HepG2 (cell line): ENCODE data around the gene OTOGL. TPM values are rescaled to one million over a fixed set of nuclear protein-coding genes. Genes with fewer than 3 reads are reported as not detected.

ENCODE experiments used
- ATAC-seq: fragments of 200-7000 bp; cut with Tn5 transposase; 3 replicates; pipeline ENCODE4 v1.9.1; 2020; ENCODE audit warnings: mild to moderate bottlenecking, moderate library complexity
- BruUV-seq: library from RNA; stranded (reverse); fragments of 400-500 nt; replicated peaks from 2 replicates; lab custom pipeline; 2021; lab: Mats Ljungman, UMichigan
- CTCF ChIA-PET: fragments of 300-600 bp; formaldehyde crosslinking; extraction: SDS; loops from one replicate; lab custom pipeline; 2021; ENCODE audit warnings: low total read pairs, inconsistent platforms, low intra/inter-chr PET ratio; lab: Yijun Ruan, JAX
- POLR2A ChIA-PET: fragments of 350-600 bp; sonication (Branson Sonifier 250); formaldehyde crosslinking; loops from one replicate; lab custom pipeline; 2020; ENCODE audit warnings: antibody characterized with exemption, inconsistent platforms; lab: Yijun Ruan, JAX
- DNase-seq: peaks from one replicate; pipeline ENCODE4 v3.0.0-alpha.2; 2015; ENCODE audit warnings: low spot score
- FAIRE-seq: peaks from 3 replicates; lab custom pipeline; 2011; peaks lifted over from hg19 to GRCh38; lab: Jason Lieb, UNC
- H2AFZ ChIP-seq: one replicate; pipeline ENCODE4 v1.6.1; 2011; ENCODE audit warnings: low read length, inconsistent platforms
- H3K27ac ChIP-seq: fragments of 300-600 bp; 3 replicates; pipeline ENCODE4 v1.8.0; 2011; ENCODE audit warnings: mixed run types, mild to moderate bottlenecking, mixed read lengths, low read length, inconsistent platforms; ENCODE audit not compliant: insufficient read depth; ENCODE audit errors: extremely low read length
- H3K27me3 ChIP-seq, 2 experiments: fragments of 200-600 bp in 1 of 2; 2 replicates in 1 of 2; 3 replicates in 1 of 2; pipeline versions ENCODE4 v1.6.0 to v1.8.0; 2011; ENCODE audit warnings: low read length in 2 of 2, mild to moderate bottlenecking in 2 of 2, moderate library complexity in 2 of 2, inconsistent platforms in 1 of 2; ENCODE audit not compliant: insufficient read depth in 2 of 2, control insufficient read depth in 1 of 2
- H3K36me3 ChIP-seq, 2 experiments: fragments of 200-600 bp in 1 of 2; replicated peaks in 1 of 2; 2 replicates in 1 of 2; 3 replicates in 1 of 2; pipeline versions ENCODE4 v1.5.1 to v1.8.0; 2011; ENCODE audit warnings: low read length in 2 of 2, inconsistent platforms in 1 of 2; ENCODE audit not compliant: insufficient read depth in 2 of 2, control insufficient read depth in 1 of 2
- H3K4me1 ChIP-seq: 2 replicates; pipeline ENCODE4 v1.5.1; 2012; ENCODE audit warnings: low read length, inconsistent platforms; ENCODE audit not compliant: insufficient read depth
- H3K4me2 ChIP-seq: 2 replicates; pipeline ENCODE4 v1.6.0; 2011; ENCODE audit warnings: low read depth, low read length, inconsistent platforms
- H3K4me3 ChIP-seq, 3 experiments: fragments of 200-600 bp in 1 of 3; sonication (generic), shearing (Covaris generic) in 1 of 3; replicated peaks in 1 of 3; 2 replicates each; pipeline ENCODE4 v1.5.1; 2011 to 2016; ENCODE audit warnings: low read length in 3 of 3, inconsistent platforms in 2 of 3, low read depth in 2 of 3, mild to moderate bottlenecking in 2 of 3, control low read depth in 1 of 3, mixed read lengths in 1 of 3; ENCODE audit not compliant: insufficient read depth in 1 of 3
- H3K79me2 ChIP-seq: one replicate; pipeline ENCODE4 v1.6.1; 2011; ENCODE audit warnings: low read length, inconsistent platforms; ENCODE audit not compliant: insufficient read depth
- H3K9ac ChIP-seq: 2 replicates; pipeline ENCODE4 v1.6.0; 2011; ENCODE audit warnings: mild to moderate bottlenecking, low read depth, low read length, inconsistent platforms; ENCODE audit not compliant: insufficient read depth
- H3K9me3 ChIP-seq: 2 replicates; pipeline ENCODE4 v1.5.1; 2012; ENCODE audit warnings: mild to moderate bottlenecking, low read length
- H4K20me1 ChIP-seq: 2 replicates; pipeline ENCODE4 v1.6.0; 2011; ENCODE audit warnings: inconsistent platforms, mild to moderate bottlenecking, low read length, moderate library complexity; ENCODE audit not compliant: insufficient read depth
- CREM ChIP-seq, 2 experiments: sonication (generic) in 1 of 2; formaldehyde crosslinking in 1 of 2; IDR thresholded peaks; 2 replicates each; pipeline versions ENCODE4 v1.4.0 to v1.6.1; 2016 to 2020; ENCODE audit warnings: antibody characterized with exemption in 1 of 2, mild to moderate bottlenecking in 1 of 2, missing genetic modification reagents in 1 of 2
- ETV5 ChIP-seq: IDR thresholded peaks from 2 replicates; pipeline ENCODE4 v1.6.1; 2018; ENCODE audit warnings: missing biosample characterization, missing genetic modification reagents, inconsistent platforms, borderline replicate concordance
- GZF1 ChIP-seq: sonication (generic); formaldehyde crosslinking; IDR thresholded peaks from 2 replicates; pipeline ENCODE4 v1.5.1; 2020; ENCODE audit warnings: mild to moderate bottlenecking, missing genetic modification reagents
- HMGA1 ChIP-seq: sonication (generic); formaldehyde crosslinking; conservative IDR thresholded peaks from 2 replicates; pipeline ENCODE4 v1.4.0; 2020; ENCODE audit warnings: missing genetic modification reagents
- JUND ChIP-seq: sonication (generic); formaldehyde crosslinking; IDR thresholded peaks from 2 replicates; pipeline ENCODE4 v1.8.0; 2022; ENCODE audit warnings: mild to moderate bottlenecking, missing genetic modification reagents
- PITX1 ChIP-seq: sonication (generic); formaldehyde crosslinking; IDR thresholded peaks from 2 replicates; pipeline ENCODE4 v1.5.1; 2020; ENCODE audit warnings: mild to moderate bottlenecking, missing genetic modification reagents
- SNAPC2 ChIP-seq: sonication (generic); formaldehyde crosslinking; IDR thresholded peaks from 2 replicates; pipeline ENCODE4 v1.8.1; 2022; ENCODE audit warnings: mild to moderate bottlenecking, missing genetic modification reagents
- XRCC5 ChIP-seq: fragments of 200-400 bp; formaldehyde crosslinking; optimal IDR thresholded peaks from 2 replicates; pipeline ENCODE3; 2017; ENCODE audit warnings: mild to moderate bottlenecking, low read length
- YEATS2 ChIP-seq: sonication (generic); formaldehyde crosslinking; IDR thresholded peaks from 2 replicates; pipeline ENCODE4 v1.4.0; 2020; ENCODE audit warnings: missing genetic modification reagents, borderline replicate concordance
- ZNF230 ChIP-seq: sonication (generic); formaldehyde crosslinking; IDR thresholded peaks from 2 replicates; pipeline ENCODE4 v1.4.0; 2020; ENCODE audit warnings: mild to moderate bottlenecking, missing genetic modification reagents
- ZNF251 ChIP-seq: sonication (generic); formaldehyde crosslinking; IDR thresholded peaks from 2 replicates; pipeline ENCODE4 v1.9.0; 2021; ENCODE audit warnings: mild to moderate bottlenecking, missing genetic modification reagents
- ZNF335 ChIP-seq: sonication (generic); formaldehyde crosslinking; IDR thresholded peaks from 2 replicates; pipeline ENCODE4 v1.4.0; 2020; ENCODE audit warnings: missing genetic modification reagents
- WGBS: methylation state at CpG from one replicate; pipeline ENCODE4 v1.1.6; 2017; ENCODE audit warnings: low lambda C conversion rate; 5-methylcytosine and 5-hydroxymethylcytosine counted together
- in situ Hi-C: cut with HindIII; loops from 2 replicates; pipeline ENCODE4 v1.10.0; 2017; ENCODE audit warnings: low pct_unique_long_range_greater_than_20kb; ENCODE audit not compliant: extremely low pct_ligation_motif_present
- intact Hi-C: fragments of 100-400 bp; cut with micrococcal nuclease; formaldehyde crosslinking; loops from one replicate; pipeline ENCODE4 v1.10.0; 2022; ENCODE audit not compliant: unreplicated experiment
- polyA plus RNA-seq, 8 experiments: library from polyadenylated mRNA; depleted of rRNA in 3 of 8; stranded (reverse) in 7 of 8; unstranded in 1 of 8; fragments of >200 nt; fragmentation: Illumina TruSeq in 4 of 8; extraction: Trizol in 4 of 8; gene quantifications; 2 replicates each; pipeline versions ENCODE4 v1.2.1 to v1.2.3, GENCODE V29; 2011 to 2016; ENCODE audit warnings: low read depth in 4 of 8, missing spikeins in 1 of 8, mixed read lengths in 1 of 8; ENCODE audit not compliant: insufficient read depth in 1 of 8
- total RNA-seq, 5 experiments: library from RNA; depleted of rRNA; stranded (reverse); fragments of >200 nt; fragmentation: Illumina TruSeq; extraction: Trizol; gene quantifications; 2 replicates each; pipeline ENCODE4 v1.2.3, GENCODE V29; 2016; ENCODE audit warnings: low read depth in 1 of 5
- TF ChIP-seq, protein P1 (sequence below): sonication (generic); formaldehyde crosslinking; IDR thresholded peaks from 2 replicates; pipeline ENCODE4 v1.5.0; 2020; ENCODE audit warnings: mild to moderate bottlenecking, missing genetic modification reagents, borderline replicate concordance
- TF ChIP-seq, protein P2 (sequence below): sonication (generic); formaldehyde crosslinking; IDR thresholded peaks from 2 replicates; pipeline ENCODE4 v1.5.1; 2020; ENCODE audit warnings: mild to moderate bottlenecking, moderate library complexity, missing genetic modification reagents

OTOGL gene
- total and polyA plus RNA-seq, 2 of the 13 experiments (the other 11 are each of a cell fraction or from before 2014, with no cell fraction given), result not detected

DNA sequence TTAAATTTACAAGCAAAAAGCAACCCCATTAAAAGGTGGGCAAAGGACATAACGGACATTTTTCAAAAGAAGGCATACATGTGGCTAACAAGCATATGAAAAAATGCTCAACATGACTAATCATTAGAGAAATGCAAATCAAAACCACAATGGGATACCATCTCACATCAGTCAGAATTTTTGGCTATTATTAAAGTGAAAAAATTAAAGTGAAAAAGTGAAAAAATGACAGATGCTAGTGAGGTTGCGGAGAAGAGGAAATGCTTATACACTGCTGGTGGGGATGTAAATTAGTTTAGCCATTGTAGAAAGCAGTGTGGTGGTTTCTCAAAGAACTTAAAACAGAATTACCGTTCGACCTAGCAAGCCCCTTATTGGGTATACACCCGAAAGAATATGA is 7.9 kb downstream of the OTOGL start:
- in situ Hi-C loops, result no loop called here
- CTCF ChIA-PET, result no interaction called here
- no peak overlapping the region for H2AFZ ChIP-seq
- no peaks in the 10 kb centered on the region for H3K4me1 ChIP-seq
- H3K9me3 ChIP-seq, result no peaks in the 10 kb centered on the region
- no peak for DNase-seq
- TF ChIP-seq YEATS2 (CRISPR knock-in tag) (no peak), ZNF251 (CRISPR knock-in tag) (no peak), JUND (no peak), ZNF230 (CRISPR knock-in tag) (no peak), ETV5 (CRISPR knock-in tag) (no peak), CREM (IDR thresholded peaks at IDR 0.05) (no peak), CREM (CRISPR knock-in tag; IDR thresholded peaks at IDR 0.05) (no peak), PITX1 (CRISPR knock-in tag) (no peak), XRCC5 (no peak), GZF1 (CRISPR knock-in tag) (no peak), ZNF335 (CRISPR knock-in tag) (no peak), SNAPC2 (CRISPR knock-in tag) (no peak), HMGA1 (CRISPR knock-in tag) (no peak)
- TF ChIP-seq, protein P1, sequence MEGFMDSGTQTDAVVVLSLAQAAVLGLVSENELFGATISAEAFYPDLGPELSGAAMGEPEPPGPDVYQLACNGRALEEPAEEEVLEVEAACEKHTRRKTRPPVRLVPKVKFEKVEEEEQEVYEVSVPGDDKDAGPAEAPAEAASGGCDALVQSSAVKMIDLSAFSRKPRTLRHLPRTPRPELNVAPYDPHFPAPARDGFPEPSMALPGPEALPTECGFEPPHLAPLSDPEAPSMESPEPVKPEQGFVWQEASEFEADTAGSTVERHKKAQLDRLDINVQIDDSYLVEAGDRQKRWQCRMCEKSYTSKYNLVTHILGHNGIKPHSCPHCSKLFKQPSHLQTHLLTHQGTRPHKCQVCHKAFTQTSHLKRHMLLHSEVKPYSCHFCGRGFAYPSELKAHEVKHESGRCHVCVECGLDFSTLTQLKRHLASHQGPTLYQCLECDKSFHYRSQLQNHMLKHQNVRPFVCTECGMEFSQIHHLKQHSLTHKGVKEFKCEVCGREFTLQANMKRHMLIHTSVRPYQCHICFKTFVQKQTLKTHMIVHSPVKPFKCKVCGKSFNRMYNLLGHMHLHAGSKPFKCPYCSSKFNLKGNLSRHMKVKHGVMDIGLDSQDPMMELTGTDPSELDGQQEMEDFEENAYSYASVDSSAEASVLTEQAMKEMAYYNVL, result no peak
- TF ChIP-seq, protein P2, sequence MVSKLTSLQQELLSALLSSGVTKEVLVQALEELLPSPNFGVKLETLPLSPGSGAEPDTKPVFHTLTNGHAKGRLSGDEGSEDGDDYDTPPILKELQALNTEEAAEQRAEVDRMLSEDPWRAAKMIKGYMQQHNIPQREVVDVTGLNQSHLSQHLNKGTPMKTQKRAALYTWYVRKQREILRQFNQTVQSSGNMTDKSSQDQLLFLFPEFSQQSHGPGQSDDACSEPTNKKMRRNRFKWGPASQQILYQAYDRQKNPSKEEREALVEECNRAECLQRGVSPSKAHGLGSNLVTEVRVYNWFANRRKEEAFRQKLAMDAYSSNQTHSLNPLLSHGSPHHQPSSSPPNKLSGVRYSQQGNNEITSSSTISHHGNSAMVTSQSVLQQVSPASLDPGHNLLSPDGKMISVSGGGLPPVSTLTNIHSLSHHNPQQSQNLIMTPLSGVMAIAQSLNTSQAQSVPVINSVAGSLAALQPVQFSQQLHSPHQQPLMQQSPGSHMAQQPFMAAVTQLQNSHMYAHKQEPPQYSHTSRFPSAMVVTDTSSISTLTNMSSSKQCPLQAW (CRISPR knock-in tag), result no peak
- TF ChIP-seq, all 625 proteins: peak for 0
- no TSS peak for BruUV-seq
- Histone ChIP-seq H3K27ac (no peak overlapping the region), H3K27me3 (no peaks in the 10 kb centered on the region; a peak in 1 of 5 replicates), H4K20me1 (no peaks in the 10 kb centered on the region), H3K79me2 (no peaks in the 10 kb centered on the region), H3K4me2 (no peak overlapping the region), H3K9ac (no peak overlapping the region), H3K36me3 (no peaks in the 10 kb centered on the region), H3K4me3 (no peak overlapping the region)
- 27% methylated on average over 5 of the region's 5 CpGs for WGBS
- intact Hi-C loops, result no loop called here
- no peak for ATAC-seq
- POLR2A ChIA-PET, result no interaction called here
- FAIRE-seq, result no peak
